Measurements from ENCODE around the gene GALNT10. TPM values are rescaled to one million over a fixed set of nuclear protein-coding genes. Genes with fewer than 3 reads are reported as not detected.

The GALNT10 gene
- polyA plus RNA-seq, 1 of the 3 experiments (the other 2 are of a cell fraction): 56.3 TPM

- H4K20me1 ChIP-seq (ENCODE audit: insufficient read depth): no peaks in the 10 kb centered on the region
- POLR2A ChIA-PET: no interaction called here
- CTCF ChIA-PET: no interaction called here
- H2AFZ ChIP-seq (ENCODE audit: low read depth): no peak overlapping the region
- H3F3A ChIP-seq (replicated peaks; ENCODE audit: insufficient read depth): peaks cover 59% of the 10 kb centered on the region
- H3K27me3 ChIP-seq (ENCODE audit: insufficient read depth): no peaks in the 10 kb centered on the region
- no peak for TF ChIP-seq RAD21 (IDR thresholded peaks at IDR 0.05; ENCODE audit: low read length)
- no peak for TF ChIP-seq USF2 (IDR thresholded peaks at IDR 0.05; ENCODE audit: borderline replicate concordance, low read depth, low read length)
- no peak for TF ChIP-seq IRF3 (IDR thresholded peaks at IDR 0.05; ENCODE audit: low read depth, low read length)
- TF ChIP-seq TCF12 (IDR thresholded peaks at IDR 0.05): no peak
- no peak for TF ChIP-seq JUND (IDR thresholded peaks at IDR 0.05)
- no peak for TF ChIP-seq ZBTB33 (IDR thresholded peaks at IDR 0.05; ENCODE audit: borderline replicate concordance, low read depth)
- TF ChIP-seq RXRA (IDR thresholded peaks at IDR 0.05; ENCODE audit: borderline replicate concordance, low read depth): no peak
- no peak for TF ChIP-seq MEF2A (IDR thresholded peaks at IDR 0.05; ENCODE audit: borderline replicate concordance, low read depth)
- no peak for TF ChIP-seq EZH2phosphoT487 (IDR thresholded peaks at IDR 0.05; ENCODE audit: borderline replicate concordance, low read depth)
- TF ChIP-seq FOSL2 (IDR thresholded peaks at IDR 0.05; ENCODE audit: borderline replicate concordance, low read depth): no peak
- no peak for TF ChIP-seq POLR2AphosphoS5 (IDR thresholded peaks at IDR 0.05; ENCODE audit: low read depth, low read length)
- TF ChIP-seq ELF1 (IDR thresholded peaks at IDR 0.05): no peak
- TF ChIP-seq SMC3 (IDR thresholded peaks at IDR 0.05; ENCODE audit: low read depth, low read length): no peak
- TF ChIP-seq GABPA (IDR thresholded peaks at IDR 0.05; ENCODE audit: low read depth): no peak
- no peak for TF ChIP-seq NFIC (IDR thresholded peaks at IDR 0.05; ENCODE audit: borderline replicate concordance)
- TF ChIP-seq NRF1 (IDR thresholded peaks at IDR 0.05; ENCODE audit: low read depth, low read length): no peak
- TF ChIP-seq SIN3A (IDR thresholded peaks at IDR 0.05; ENCODE audit: borderline replicate concordance, low read depth, low read length): no peak
- no peak for TF ChIP-seq EP300 (IDR thresholded peaks at IDR 0.05; ENCODE audit: borderline replicate concordance in 1 of 2, low read depth in 1 of 2, low read length in 1 of 2)
- no peak for TF ChIP-seq CHD2 (IDR thresholded peaks at IDR 0.05; ENCODE audit: low read length, partially characterized antibody)
- TF ChIP-seq FOXJ3 (CRISPR knock-in tag; IDR thresholded peaks at IDR 0.05): no peak
- H3K9me3 ChIP-seq: no peaks in the 10 kb centered on the region
- peaks cover 13 to 74% of the 10 kb centered on the region in 2 experiments for H3K4me1 ChIP-seq (ENCODE audit: control insufficient read depth in 1 of 2, insufficient read depth in 2 of 2, low read depth in 1 of 2, low read length in 1 of 2)
- peak overlapping the region; percentile 68; the same call in 1 of the 2 replicates for H3K4me2 ChIP-seq
- 100% methylated on average over 1 of the region's 1 CpG for WGBS (ENCODE audit: low lambda C conversion rate)
- H3K79me2 ChIP-seq (ENCODE audit: insufficient read depth): peaks cover 51% of the 10 kb centered on the region
- H3K36me3 ChIP-seq (replicated peaks in 1 of 2; ENCODE audit: control insufficient read depth in 1 of 2, insufficient read depth in 2 of 2, low read length in 1 of 2): peaks cover 0 to 6% of the 10 kb centered on the region in 2 experiments
- H3K9me2 ChIP-seq: no peaks in the 10 kb centered on the region
- no peak for DNase-seq
- H3K9ac ChIP-seq: peak overlapping the region; percentile 62; the same call in 1 of the 2 replicates
- H3K27ac ChIP-seq (ENCODE audit: low read depth in 2 of 2, low read length in 1 of 2): peak overlapping the region; percentile 78 to 91; a peak in 3 of 4 replicates
- no peak overlapping the region for H3K4me3 ChIP-seq (ENCODE audit: low read depth in 2 of 2, low read length in 1 of 2)
Measured at GRCh38 chr5:154367101-154367500, 176.6 kb downstream of the GALNT10 start.
